SK-N-SH (cell line): ENCODE results near the gene ACAD11.

Source experiments
- CHD2 ChIP-seq: fragments of 150-350 bp; IDR thresholded peaks from 2 replicates; pipeline ENCODE4 v1.6.1; 2018; ENCODE audit warnings: low read length; ENCODE audit not compliant: partially characterized antibody
- EP300 ChIP-seq, 2 experiments: IDR thresholded peaks; 2 replicates each; pipeline versions ENCODE4 v1.4.0 to v1.6.1; 2012; ENCODE audit warnings: borderline replicate concordance in 1 of 2, low read depth in 1 of 2, low read length in 1 of 2
- FOXM1 ChIP-seq: IDR thresholded peaks from 2 replicates; pipeline ENCODE4 v1.4.0; 2012; ENCODE audit warnings: low read depth, mild to moderate bottlenecking
- MEF2A ChIP-seq: IDR thresholded peaks from 2 replicates; pipeline ENCODE4 v1.4.0; 2012; ENCODE audit warnings: low read depth, borderline replicate concordance
- MXI1 ChIP-seq: IDR thresholded peaks from 2 replicates; pipeline ENCODE4 v1.6.1; 2012; ENCODE audit warnings: mild to moderate bottlenecking, low read depth, low read length, improper control_type of control experiment
- RXRA ChIP-seq: IDR thresholded peaks from 2 replicates; pipeline ENCODE4 v1.4.0; 2012; ENCODE audit warnings: low read depth, mild to moderate bottlenecking, borderline replicate concordance
- TAF1 ChIP-seq: IDR thresholded peaks from 2 replicates; pipeline ENCODE4 v1.6.1; 2012; ENCODE audit warnings: low read depth, mild to moderate bottlenecking, low read length, moderate library complexity, borderline replicate concordance
- YY1 ChIP-seq: IDR thresholded peaks from 2 replicates; pipeline ENCODE4 v1.4.0; 2012; ENCODE audit warnings: low read depth, mild to moderate bottlenecking
- TF ChIP-seq, protein P1 (sequence below): IDR thresholded peaks from 2 replicates; pipeline ENCODE4 v1.4.0; 2012; ENCODE audit warnings: low read depth, borderline replicate concordance
- TF ChIP-seq, protein P2 (sequence below): fragments of 200-600 bp; sonication (generic); IDR thresholded peaks from 2 replicates; pipeline ENCODE4 v1.6.1; 2017; ENCODE audit warnings: antibody characterized with exemption, mild to moderate bottlenecking, moderate library complexity
- TF ChIP-seq, protein P3 (sequence below): IDR thresholded peaks from 2 replicates; pipeline ENCODE4 v1.4.0; 2012; ENCODE audit warnings: low read depth
- TF ChIP-seq, protein P4 (sequence below): fragments of 150-350 bp; IDR thresholded peaks from 2 replicates; pipeline ENCODE4 v1.6.1; 2016; ENCODE audit warnings: mild to moderate bottlenecking, low read depth, low read length
- TF ChIP-seq, protein P5 (sequence below): IDR thresholded peaks from 2 replicates; pipeline ENCODE4 v1.6.1; 2012; ENCODE audit warnings: mild to moderate bottlenecking, low read depth, low read length, moderate library complexity

DNA sequence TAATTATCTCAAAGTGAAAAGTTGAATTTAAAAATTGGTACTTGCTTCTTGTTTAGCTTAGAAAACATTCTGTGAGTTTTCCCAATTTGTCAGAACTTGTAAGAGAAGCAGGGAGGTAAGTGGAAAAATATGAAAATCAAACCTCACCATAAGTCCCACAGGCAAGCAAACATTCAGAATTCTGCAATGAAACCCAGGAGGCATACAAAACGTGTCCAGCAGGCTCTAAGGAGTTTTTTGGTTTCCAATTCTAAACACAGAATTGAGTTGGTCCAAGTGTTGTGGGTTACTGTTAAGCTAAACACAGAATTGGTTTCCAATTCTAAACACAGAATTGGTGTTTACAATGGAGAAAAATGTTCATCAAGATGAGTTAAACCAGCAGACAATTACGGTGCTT, 89.6 kb downstream of the ACAD11 start:
- TF ChIP-seq, protein P1, sequence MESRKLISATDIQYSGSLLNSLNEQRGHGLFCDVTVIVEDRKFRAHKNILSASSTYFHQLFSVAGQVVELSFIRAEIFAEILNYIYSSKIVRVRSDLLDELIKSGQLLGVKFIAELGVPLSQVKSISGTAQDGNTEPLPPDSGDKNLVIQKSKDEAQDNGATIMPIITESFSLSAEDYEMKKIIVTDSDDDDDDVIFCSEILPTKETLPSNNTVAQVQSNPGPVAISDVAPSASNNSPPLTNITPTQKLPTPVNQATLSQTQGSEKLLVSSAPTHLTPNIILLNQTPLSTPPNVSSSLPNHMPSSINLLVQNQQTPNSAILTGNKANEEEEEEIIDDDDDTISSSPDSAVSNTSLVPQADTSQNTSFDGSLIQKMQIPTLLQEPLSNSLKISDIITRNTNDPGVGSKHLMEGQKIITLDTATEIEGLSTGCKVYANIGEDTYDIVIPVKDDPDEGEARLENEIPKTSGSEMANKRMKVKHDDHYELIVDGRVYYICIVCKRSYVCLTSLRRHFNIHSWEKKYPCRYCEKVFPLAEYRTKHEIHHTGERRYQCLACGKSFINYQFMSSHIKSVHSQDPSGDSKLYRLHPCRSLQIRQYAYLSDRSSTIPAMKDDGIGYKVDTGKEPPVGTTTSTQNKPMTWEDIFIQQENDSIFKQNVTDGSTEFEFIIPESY: no peak
- TF ChIP-seq YY1 (no peak), FOXM1 (no peak), TAF1 (no peak), RXRA (no peak), MEF2A (no peak), MXI1 (no peak), EP300 (IDR thresholded peaks at IDR 0.05; ENCODE audit: borderline replicate concordance in 1 of 2, low read depth in 1 of 2, low read length in 1 of 2) (no peak), CHD2 (no peak)
- TF ChIP-seq, protein P2, sequence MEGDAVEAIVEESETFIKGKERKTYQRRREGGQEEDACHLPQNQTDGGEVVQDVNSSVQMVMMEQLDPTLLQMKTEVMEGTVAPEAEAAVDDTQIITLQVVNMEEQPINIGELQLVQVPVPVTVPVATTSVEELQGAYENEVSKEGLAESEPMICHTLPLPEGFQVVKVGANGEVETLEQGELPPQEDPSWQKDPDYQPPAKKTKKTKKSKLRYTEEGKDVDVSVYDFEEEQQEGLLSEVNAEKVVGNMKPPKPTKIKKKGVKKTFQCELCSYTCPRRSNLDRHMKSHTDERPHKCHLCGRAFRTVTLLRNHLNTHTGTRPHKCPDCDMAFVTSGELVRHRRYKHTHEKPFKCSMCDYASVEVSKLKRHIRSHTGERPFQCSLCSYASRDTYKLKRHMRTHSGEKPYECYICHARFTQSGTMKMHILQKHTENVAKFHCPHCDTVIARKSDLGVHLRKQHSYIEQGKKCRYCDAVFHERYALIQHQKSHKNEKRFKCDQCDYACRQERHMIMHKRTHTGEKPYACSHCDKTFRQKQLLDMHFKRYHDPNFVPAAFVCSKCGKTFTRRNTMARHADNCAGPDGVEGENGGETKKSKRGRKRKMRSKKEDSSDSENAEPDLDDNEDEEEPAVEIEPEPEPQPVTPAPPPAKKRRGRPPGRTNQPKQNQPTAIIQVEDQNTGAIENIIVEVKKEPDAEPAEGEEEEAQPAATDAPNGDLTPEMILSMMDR: no peak
- TF ChIP-seq, protein P3, sequence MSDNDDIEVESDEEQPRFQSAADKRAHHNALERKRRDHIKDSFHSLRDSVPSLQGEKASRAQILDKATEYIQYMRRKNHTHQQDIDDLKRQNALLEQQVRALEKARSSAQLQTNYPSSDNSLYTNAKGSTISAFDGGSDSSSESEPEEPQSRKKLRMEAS: no peak
- TF ChIP-seq, protein P4, sequence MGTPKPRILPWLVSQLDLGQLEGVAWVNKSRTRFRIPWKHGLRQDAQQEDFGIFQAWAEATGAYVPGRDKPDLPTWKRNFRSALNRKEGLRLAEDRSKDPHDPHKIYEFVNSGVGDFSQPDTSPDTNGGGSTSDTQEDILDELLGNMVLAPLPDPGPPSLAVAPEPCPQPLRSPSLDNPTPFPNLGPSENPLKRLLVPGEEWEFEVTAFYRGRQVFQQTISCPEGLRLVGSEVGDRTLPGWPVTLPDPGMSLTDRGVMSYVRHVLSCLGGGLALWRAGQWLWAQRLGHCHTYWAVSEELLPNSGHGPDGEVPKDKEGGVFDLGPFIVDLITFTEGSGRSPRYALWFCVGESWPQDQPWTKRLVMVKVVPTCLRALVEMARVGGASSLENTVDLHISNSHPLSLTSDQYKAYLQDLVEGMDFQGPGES: no peak
- TF ChIP-seq, protein P5, sequence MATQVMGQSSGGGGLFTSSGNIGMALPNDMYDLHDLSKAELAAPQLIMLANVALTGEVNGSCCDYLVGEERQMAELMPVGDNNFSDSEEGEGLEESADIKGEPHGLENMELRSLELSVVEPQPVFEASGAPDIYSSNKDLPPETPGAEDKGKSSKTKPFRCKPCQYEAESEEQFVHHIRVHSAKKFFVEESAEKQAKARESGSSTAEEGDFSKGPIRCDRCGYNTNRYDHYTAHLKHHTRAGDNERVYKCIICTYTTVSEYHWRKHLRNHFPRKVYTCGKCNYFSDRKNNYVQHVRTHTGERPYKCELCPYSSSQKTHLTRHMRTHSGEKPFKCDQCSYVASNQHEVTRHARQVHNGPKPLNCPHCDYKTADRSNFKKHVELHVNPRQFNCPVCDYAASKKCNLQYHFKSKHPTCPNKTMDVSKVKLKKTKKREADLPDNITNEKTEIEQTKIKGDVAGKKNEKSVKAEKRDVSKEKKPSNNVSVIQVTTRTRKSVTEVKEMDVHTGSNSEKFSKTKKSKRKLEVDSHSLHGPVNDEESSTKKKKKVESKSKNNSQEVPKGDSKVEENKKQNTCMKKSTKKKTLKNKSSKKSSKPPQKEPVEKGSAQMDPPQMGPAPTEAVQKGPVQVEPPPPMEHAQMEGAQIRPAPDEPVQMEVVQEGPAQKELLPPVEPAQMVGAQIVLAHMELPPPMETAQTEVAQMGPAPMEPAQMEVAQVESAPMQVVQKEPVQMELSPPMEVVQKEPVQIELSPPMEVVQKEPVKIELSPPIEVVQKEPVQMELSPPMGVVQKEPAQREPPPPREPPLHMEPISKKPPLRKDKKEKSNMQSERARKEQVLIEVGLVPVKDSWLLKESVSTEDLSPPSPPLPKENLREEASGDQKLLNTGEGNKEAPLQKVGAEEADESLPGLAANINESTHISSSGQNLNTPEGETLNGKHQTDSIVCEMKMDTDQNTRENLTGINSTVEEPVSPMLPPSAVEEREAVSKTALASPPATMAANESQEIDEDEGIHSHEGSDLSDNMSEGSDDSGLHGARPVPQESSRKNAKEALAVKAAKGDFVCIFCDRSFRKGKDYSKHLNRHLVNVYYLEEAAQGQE: no peak
